OCI-LY3 (cell line): ENCODE results near the gene AK9.
"Not testable (repeated sequence)": the region's sequence is repeated elsewhere in the genome, so short reads cannot be mapped to it uniquely, and the experiment has no call there.

ENCODE experiments used
- H2AFZ ChIP-seq: fragments of 200-600, 300-600 bp; shearing (Covaris generic); 2 replicates; pipeline ENCODE4 v1.6.0; 2014; ENCODE audit warnings: antibody characterized with exemption, low read depth, low read length
- H3K27ac ChIP-seq: fragments of 200-600, 300-600 bp; sonication (generic); 2 replicates; pipeline ENCODE4 v1.5.1; 2014; ENCODE audit warnings: mild to moderate bottlenecking, low read length, moderate library complexity, mixed read lengths
- H3K27me3 ChIP-seq: fragments of 200-600, 300-600 bp; sonication (generic); 2 replicates; pipeline ENCODE4 v1.6.1; 2014; ENCODE audit warnings: low read depth, low read length, mixed read lengths
- H3K36me3 ChIP-seq: fragments of 200-600, 300-600 bp; sonication (generic); replicated peaks from 2 replicates; pipeline ENCODE3; 2014; ENCODE audit warnings: low read depth, low read length, mixed read lengths
- H3K4me1 ChIP-seq: fragments of 300-600, 200-600 bp; sonication (generic); 2 replicates; pipeline ENCODE4 v1.6.1; 2014; ENCODE audit warnings: low read length, mixed read lengths
- H3K4me2 ChIP-seq: fragments of 200-600, 300-600 bp; sonication (generic); 2 replicates; pipeline ENCODE4 v1.6.1; 2014; ENCODE audit warnings: low read length, mixed read lengths
- H3K4me3 ChIP-seq: fragments of 300-600, 200-600 bp; sonication (generic); 2 replicates; pipeline ENCODE4 v1.5.1; 2014; ENCODE audit warnings: antibody characterized with exemption, mild to moderate bottlenecking, low read length, moderate library complexity
- H3K79me2 ChIP-seq: fragments of 300-600, 200-600 bp; shearing (Covaris generic); 2 replicates; pipeline ENCODE4 v1.6.1; 2014; ENCODE audit warnings: mild to moderate bottlenecking, low read length, mixed read lengths
- H3K9ac ChIP-seq: fragments of 300-600, 200-600 bp; shearing (Covaris generic); 2 replicates; pipeline ENCODE4 v1.6.0; 2014; ENCODE audit warnings: mild to moderate bottlenecking, low read length, moderate library complexity
- H3K9me3 ChIP-seq: fragments of 200-600, 300-600 bp; shearing (Covaris generic); 2 replicates; pipeline ENCODE4 v1.6.1; 2014; ENCODE audit warnings: low read length, mixed read lengths; ENCODE audit not compliant: insufficient read depth
- H4K20me1 ChIP-seq: fragments of 200-600, 300-600 bp; sonication (generic); 2 replicates; pipeline ENCODE4 v1.6.1; 2016; ENCODE audit warnings: low read length, mixed read lengths; ENCODE audit not compliant: insufficient read depth
- CTCF ChIP-seq: fragments of 200-600, 300-600 bp; sonication (generic); IDR thresholded peaks from 2 replicates; pipeline ENCODE4 v1.5.1; 2014; ENCODE audit warnings: antibody characterized with exemption, low read length, low read depth
- EZH2phosphoT487 ChIP-seq: fragments of 200-600 bp; shearing (Covaris generic); IDR thresholded peaks from 2 replicates; pipeline ENCODE4 v1.6.1; 2018; ENCODE audit warnings: antibody characterized with exemption, mixed run types, low read depth

Gene AK9

GRCh38 chr6:109524129-109524528 lies 166.9 kb downstream of the AK9 start:
- Histone ChIP-seq H3K36me3 (no peaks in the 10 kb centered on the region), H3K27ac (no peak overlapping the region), H4K20me1 (no peaks in the 10 kb centered on the region), H3K9ac (no peak overlapping the region), H3K79me2 (no peaks in the 10 kb centered on the region), H3K4me1 (no peaks in the 10 kb centered on the region), H3K9me3 (no peaks in the 10 kb centered on the region; the same call in 1 of the 2 replicates), H3K4me3 (no peak overlapping the region), H2AFZ (no peak overlapping the region), H3K4me2 (no peak overlapping the region), H3K27me3 (no peaks in the 10 kb centered on the region)
- TF ChIP-seq CTCF (no peak), EZH2phosphoT487 (no peak)

GRCh38 chr6:109523478-109523877 lies 167.5 kb downstream of the AK9 start:
- H4K20me1 ChIP-seq = no peaks in the 10 kb centered on the region
- H3K4me1 ChIP-seq = no peaks in the 10 kb centered on the region
- H3K79me2 ChIP-seq = no peaks in the 10 kb centered on the region
- no peak overlapping the region for H2AFZ ChIP-seq
- H3K4me3 ChIP-seq = no peak overlapping the region
- no peak overlapping the region for H3K27ac ChIP-seq
- no peak overlapping the region for H3K4me2 ChIP-seq
- no peaks in the 10 kb centered on the region for H3K27me3 ChIP-seq
- no peaks in the 10 kb centered on the region; the same call in 1 of the 2 replicates for H3K9me3 ChIP-seq
- TF ChIP-seq CTCF = no peak
- TF ChIP-seq EZH2phosphoT487 = no peak
- H3K36me3 ChIP-seq = no peaks in the 10 kb centered on the region
- H3K9ac ChIP-seq = no peak overlapping the region

- H2AFZ ChIP-seq = no peak overlapping the region
- H3K9ac ChIP-seq = no peak overlapping the region
- H3K4me1 ChIP-seq = no peaks in the 10 kb centered on the region
- no peaks in the 10 kb centered on the region for H3K27me3 ChIP-seq
- H3K36me3 ChIP-seq = no peaks in the 10 kb centered on the region
- TF ChIP-seq EZH2phosphoT487 (no peak), CTCF (no peak)
- H3K9me3 ChIP-seq = no peaks in the 10 kb centered on the region; the same call in 1 of the 2 replicates
- H3K4me3 ChIP-seq = no peak overlapping the region
- no peaks in the 10 kb centered on the region for H3K79me2 ChIP-seq
- H3K27ac ChIP-seq = no peak overlapping the region
- H3K4me2 ChIP-seq = no peak overlapping the region
- no peaks in the 10 kb centered on the region for H4K20me1 ChIP-seq
These were observed 169.9 kb downstream of the AK9 start for GRCh38 chr6:109521080-109521479.

DNA sequence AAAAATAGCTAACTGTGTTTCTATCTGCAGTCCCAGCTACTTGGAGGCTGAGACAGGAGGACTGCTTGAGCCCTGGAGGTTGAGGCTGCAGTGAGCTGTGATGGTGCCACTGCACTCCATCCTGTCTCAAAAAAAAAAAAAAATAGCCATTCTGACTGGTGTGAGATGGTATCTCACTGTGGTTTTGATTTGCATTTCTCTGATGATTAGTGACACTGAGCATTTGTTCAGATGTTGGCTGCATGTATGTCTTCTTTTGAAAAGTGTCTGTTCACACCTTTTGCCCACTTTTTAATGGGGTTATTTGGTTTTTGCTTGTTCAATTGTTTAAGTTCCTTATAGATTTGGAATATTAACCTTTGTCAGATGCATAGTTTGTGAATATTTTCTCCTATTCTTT lies 171.4 kb downstream of the AK9 start:
- H3K9me3 ChIP-seq, H3K36me3 ChIP-seq, H3K4me3 ChIP-seq, H3K79me2 ChIP-seq, H3K9ac ChIP-seq, H2AFZ ChIP-seq, H4K20me1 ChIP-seq, H3K27ac ChIP-seq, H3K4me2 ChIP-seq, H3K4me1 ChIP-seq, H3K27me3 ChIP-seq: not testable (repeated sequence)

- TF ChIP-seq EZH2phosphoT487 = no peak
- TF ChIP-seq CTCF = no peak
- no peak overlapping the region for H2AFZ ChIP-seq
- no peaks in the 10 kb centered on the region for H3K36me3 ChIP-seq
- no peaks in the 10 kb centered on the region for H3K27me3 ChIP-seq
- no peak overlapping the region for H3K4me3 ChIP-seq
- H3K27ac ChIP-seq = no peak overlapping the region
- no peaks in the 10 kb centered on the region for H3K4me1 ChIP-seq
- no peak overlapping the region for H3K9ac ChIP-seq
- no peaks in the 10 kb centered on the region for H4K20me1 ChIP-seq
- H3K4me2 ChIP-seq = no peak overlapping the region
- H3K9me3 ChIP-seq = no peaks in the 10 kb centered on the region
- H3K79me2 ChIP-seq = no peaks in the 10 kb centered on the region
These were observed 174.1 kb downstream of the AK9 start for GRCh38 chr6:109516929-109517328.
